K562 (cell line): ENCODE data around the gene BCL3. TPM values are rescaled to one million over a fixed set of nuclear protein-coding genes. Genes with fewer than 3 reads are reported as not detected.
A peak's percentile ranks its signal among the peaks of the same experiment; 100 is the strongest.

Source experiments
- CCAR2 ChIP-seq: fragments of 200-400 bp; formaldehyde crosslinking; IDR thresholded peaks from 2 replicates; pipeline ENCODE4 v1.6.1; 2017; ENCODE audit warnings: mild to moderate bottlenecking, low read depth, low read length
- CREBBP ChIP-seq: IDR thresholded peaks from one replicate; pipeline ENCODE4 v1.6.1; 2012; ENCODE audit warnings: low read depth, mild to moderate bottlenecking, control low read depth, inconsistent platforms, low read length
- FUS ChIP-seq: fragments of 200-400 bp; formaldehyde crosslinking; optimal IDR thresholded peaks from 2 replicates; pipeline ENCODE3; 2017; ENCODE audit warnings: low read depth, low read length
- GATAD2A ChIP-seq: fragments of 450-650 bp; IDR thresholded peaks from 2 replicates; pipeline ENCODE4 v1.6.1; 2017
- HDAC8 ChIP-seq: fragments of 450-650 bp; IDR thresholded peaks from 2 replicates; pipeline ENCODE4 v1.6.1; 2016; ENCODE audit warnings: mild to moderate bottlenecking, missing genetic modification characterization, moderate library complexity, missing compliant biosample characterization
- KLF1 ChIP-seq: fragments of 450-650 bp; IDR thresholded peaks from 2 replicates; pipeline ENCODE4 v1.6.1; 2016; ENCODE audit warnings: missing genetic modification characterization, missing compliant biosample characterization
- PHB2 ChIP-seq: fragments of 450-650 bp; IDR thresholded peaks from 2 replicates; pipeline ENCODE4 v1.6.1; 2017; ENCODE audit warnings: low read depth
- RBM25 ChIP-seq: fragments of 200-400 bp; formaldehyde crosslinking; IDR thresholded peaks from 2 replicates; pipeline ENCODE4 v1.6.1; 2018; ENCODE audit warnings: low read length, low read depth, moderate library complexity; ENCODE audit not compliant: severe bottlenecking
- SMARCC2 ChIP-seq: fragments of 450-650 bp; IDR thresholded peaks from 2 replicates; pipeline ENCODE4 v1.6.1; 2017; ENCODE audit warnings: antibody characterized with exemption, moderate library complexity, mild to moderate bottlenecking, low read depth
- ZNF224 ChIP-seq: sonication (generic); formaldehyde crosslinking; IDR thresholded peaks from 2 replicates; pipeline ENCODE4 v1.8.0; 2022; ENCODE audit warnings: mild to moderate bottlenecking, missing genetic modification reagents
- polyA plus RNA-seq, 8 experiments: library from polyadenylated mRNA; depleted of rRNA in 4 of 8; stranded (reverse) in 5 of 8; unstranded in 3 of 8; fragments of >200 nt; fragmentation: Nextera tagmentation in 2 of 8; fragmentation: Illumina TruSeq in 1 of 8; extraction: Ambion mirVana in 2 of 8; extraction: Trizol in 1 of 8; gene quantifications; 2 replicates each; pipeline versions ENCODE4 v1.2.1 to v1.2.3, GENCODE V29; 2011 to 2014; ENCODE audit warnings: inconsistent platforms in 1 of 8, missing spikeins in 1 of 8
- total RNA-seq, 7 experiments: library from RNA; depleted of rRNA in 6 of 7; stranded (reverse); fragments of >200 nt in 6 of 7; fragmentation: Illumina TruSeq in 2 of 7; extraction: Trizol in 2 of 7; gene quantifications; 2 replicates each; pipeline versions ENCODE4 v1.2.1 to v1.2.3, GENCODE V29; 2011 to 2021; ENCODE audit warnings: low replicate concordance in 1 of 7
- TF ChIP-seq, protein P1 (sequence below), 2 experiments: fragments of 450-650 bp in 1 of 2; sonication (generic) in 1 of 2; formaldehyde crosslinking in 1 of 2; IDR thresholded peaks; 2 replicates each; pipeline versions ENCODE4 v1.7.1 to v1.9.0; 2016 to 2022; ENCODE audit warnings: inconsistent platforms in 1 of 2, mild to moderate bottlenecking in 1 of 2, missing genetic modification reagents in 1 of 2
- TF ChIP-seq, protein P2 (sequence below): fragments of 250-450 bp; sonication (Bioruptor Pico); IDR thresholded peaks from 2 replicates; pipeline ENCODE4 v1.5.0; 2021; ENCODE audit warnings: mild to moderate bottlenecking, moderate library complexity
- TF ChIP-seq, protein P3 (sequence below): fragments of 200-800 bp; sonication (Bioruptor generic); IDR thresholded peaks from 2 replicates; pipeline ENCODE4 v1.6.1; 2017; ENCODE audit warnings: missing genetic modification characterization, missing compliant biosample characterization

BCL3 gene
- total and polyA plus RNA-seq, 9 of the 15 experiments (the other 6 are each of a cell fraction or from before 2014, with no cell fraction given) = 0.03 to 2.4 (median 0.50) TPM; not detected in 1

DNA sequence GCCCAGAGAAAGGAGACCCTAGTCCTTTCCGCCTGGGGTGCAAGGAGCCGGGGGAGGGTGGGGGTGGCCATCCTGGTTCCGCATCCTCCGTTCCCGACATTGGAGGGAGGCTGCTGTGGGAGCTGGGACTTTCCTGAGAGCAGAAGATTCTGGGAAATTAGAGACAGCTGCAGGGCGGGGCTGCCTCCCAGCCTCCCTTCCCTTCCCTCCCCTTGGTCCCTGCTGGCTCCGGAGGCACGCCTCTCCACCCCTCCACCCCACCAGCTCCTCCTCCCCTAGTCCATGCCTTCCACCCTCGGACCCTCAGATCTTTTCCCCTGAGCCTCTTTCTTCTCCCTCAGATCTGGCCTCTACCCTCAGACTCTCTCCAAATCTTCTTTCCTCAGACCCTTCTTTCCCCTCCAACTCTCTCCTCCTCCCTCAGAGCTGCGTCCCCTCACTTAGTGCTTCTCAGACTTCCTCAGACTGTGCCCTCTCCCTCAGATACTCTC, 3.1 kb upstream of the BCL3 start (continued):
- TF ChIP-seq, protein P1, sequence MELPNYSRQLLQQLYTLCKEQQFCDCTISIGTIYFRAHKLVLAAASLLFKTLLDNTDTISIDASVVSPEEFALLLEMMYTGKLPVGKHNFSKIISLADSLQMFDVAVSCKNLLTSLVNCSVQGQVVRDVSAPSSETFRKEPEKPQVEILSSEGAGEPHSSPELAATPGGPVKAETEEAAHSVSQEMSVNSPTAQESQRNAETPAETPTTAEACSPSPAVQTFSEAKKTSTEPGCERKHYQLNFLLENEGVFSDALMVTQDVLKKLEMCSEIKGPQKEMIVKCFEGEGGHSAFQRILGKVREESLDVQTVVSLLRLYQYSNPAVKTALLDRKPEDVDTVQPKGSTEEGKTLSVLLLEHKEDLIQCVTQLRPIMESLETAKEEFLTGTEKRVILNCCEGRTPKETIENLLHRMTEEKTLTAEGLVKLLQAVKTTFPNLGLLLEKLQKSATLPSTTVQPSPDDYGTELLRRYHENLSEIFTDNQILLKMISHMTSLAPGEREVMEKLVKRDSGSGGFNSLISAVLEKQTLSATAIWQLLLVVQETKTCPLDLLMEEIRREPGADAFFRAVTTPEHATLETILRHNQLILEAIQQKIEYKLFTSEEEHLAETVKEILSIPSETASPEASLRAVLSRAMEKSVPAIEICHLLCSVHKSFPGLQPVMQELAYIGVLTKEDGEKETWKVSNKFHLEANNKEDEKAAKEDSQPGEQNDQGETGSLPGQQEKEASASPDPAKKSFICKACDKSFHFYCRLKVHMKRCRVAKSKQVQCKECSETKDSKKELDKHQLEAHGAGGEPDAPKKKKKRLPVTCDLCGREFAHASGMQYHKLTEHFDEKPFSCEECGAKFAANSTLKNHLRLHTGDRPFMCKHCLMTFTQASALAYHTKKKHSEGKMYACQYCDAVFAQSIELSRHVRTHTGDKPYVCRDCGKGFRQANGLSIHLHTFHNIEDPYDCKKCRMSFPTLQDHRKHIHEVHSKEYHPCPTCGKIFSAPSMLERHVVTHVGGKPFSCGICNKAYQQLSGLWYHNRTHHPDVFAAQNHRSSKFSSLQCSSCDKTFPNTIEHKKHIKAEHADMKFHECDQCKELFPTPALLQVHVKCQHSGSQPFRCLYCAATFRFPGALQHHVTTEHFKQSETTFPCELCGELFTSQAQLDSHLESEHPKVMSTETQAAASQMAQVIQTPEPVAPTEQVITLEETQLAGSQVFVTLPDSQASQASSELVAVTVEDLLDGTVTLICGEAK (IDR thresholded peaks at IDR 0.05) = no peak
- TF ChIP-seq, protein P1 (CRISPR knock-in tag; IDR thresholded peaks at IDR 0.05) = no peak
- TF ChIP-seq PHB2 (no peak), HDAC8 (no peak), GATAD2A (no peak), KLF1 (no peak), FUS (no peak), SMARCC2 (no peak), CCAR2 (no peak), CREBBP (peak; percentile 31), ZNF224 (CRISPR knock-in tag) (no peak), RBM25 (peak; percentile 13)
- TF ChIP-seq, protein P2, sequence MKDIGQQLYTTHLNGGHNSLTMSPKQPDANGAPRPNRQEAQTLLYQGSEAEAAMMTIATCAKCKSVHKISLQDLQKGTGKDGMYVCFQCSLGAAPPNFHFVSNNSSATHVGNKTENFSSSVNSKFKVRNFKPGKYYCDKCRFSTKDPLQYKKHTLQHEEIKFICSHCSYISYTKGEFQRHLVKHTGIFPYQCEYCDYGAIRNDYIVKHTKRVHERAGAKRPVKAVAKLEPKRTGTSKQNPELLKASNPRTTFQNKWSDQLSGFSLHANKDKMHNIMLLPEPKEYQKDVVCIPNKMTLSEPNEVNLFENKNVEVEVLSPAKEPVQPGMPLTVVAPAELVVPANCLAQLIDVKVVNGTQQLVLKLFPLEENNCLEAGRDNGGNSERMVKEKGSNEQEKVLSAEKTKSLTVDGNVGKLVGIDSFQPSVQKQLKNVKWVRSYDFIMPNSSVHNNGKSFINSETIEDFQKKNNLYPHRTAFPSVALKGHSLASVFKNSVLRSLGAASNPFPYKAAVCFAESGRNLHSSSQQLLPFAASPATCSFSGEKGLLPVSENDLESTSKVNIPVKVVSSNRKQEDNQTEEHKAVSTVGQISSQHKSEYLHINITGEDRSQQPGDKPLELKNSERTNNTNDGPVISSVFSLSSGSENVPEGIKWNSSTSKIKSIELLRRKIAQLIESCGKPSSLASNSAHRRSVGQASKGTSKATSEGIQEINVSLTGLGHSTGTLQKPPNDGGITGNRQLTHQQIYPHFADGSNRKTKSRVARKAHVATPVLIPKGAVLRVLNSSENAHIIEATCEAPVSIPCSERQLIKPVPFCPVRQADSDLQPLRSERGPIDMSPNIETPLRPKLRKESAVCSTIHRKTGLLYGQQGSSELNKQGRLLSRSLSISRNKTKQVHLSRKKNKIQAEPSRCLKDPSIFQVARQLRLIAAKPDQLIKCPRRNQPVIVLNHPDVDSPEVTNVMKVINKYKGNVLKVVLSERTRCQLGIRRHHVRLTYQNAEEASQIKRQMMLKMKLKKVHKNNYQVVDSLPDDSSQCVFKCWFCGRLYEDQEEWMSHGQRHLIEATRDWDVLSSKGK (CRISPR knock-in tag) = no peak
- TF ChIP-seq, protein P3, sequence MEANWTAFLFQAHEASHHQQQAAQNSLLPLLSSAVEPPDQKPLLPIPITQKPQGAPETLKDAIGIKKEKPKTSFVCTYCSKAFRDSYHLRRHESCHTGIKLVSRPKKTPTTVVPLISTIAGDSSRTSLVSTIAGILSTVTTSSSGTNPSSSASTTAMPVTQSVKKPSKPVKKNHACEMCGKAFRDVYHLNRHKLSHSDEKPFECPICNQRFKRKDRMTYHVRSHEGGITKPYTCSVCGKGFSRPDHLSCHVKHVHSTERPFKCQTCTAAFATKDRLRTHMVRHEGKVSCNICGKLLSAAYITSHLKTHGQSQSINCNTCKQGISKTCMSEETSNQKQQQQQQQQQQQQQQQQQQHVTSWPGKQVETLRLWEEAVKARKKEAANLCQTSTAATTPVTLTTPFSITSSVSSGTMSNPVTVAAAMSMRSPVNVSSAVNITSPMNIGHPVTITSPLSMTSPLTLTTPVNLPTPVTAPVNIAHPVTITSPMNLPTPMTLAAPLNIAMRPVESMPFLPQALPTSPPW (CRISPR knock-in tag) = peak; percentile 46; the same call in 1 of the 2 replicates
